Subcutaneous adipose tissue (tissue), 4 donors: ENCODE data around the gene RND3. TPM values are rescaled to one million over a fixed set of nuclear protein-coding genes. Genes with fewer than 3 reads are reported as not detected.

Source experiments
- total RNA-seq, 4 donors: library from RNA; depleted of rRNA; stranded (reverse); fragments of >200 nt; gene quantifications; one replicate each; pipeline ENCODE4 v1.1.0, GENCODE V29; 2016
- TF ChIP-seq, protein P1 (sequence below): fragments of 450-650 bp; IDR thresholded peaks from one replicate; pipeline ENCODE4 v1.5.1; 2016; ENCODE audit warnings: low read depth, mild to moderate bottlenecking, control low read depth, antibody characterized with exemption, moderate library complexity

Gene RND3
- total RNA-seq, 4 donors from 2014 or later: 15.3 to 141 (median 86.9) TPM

DNA sequence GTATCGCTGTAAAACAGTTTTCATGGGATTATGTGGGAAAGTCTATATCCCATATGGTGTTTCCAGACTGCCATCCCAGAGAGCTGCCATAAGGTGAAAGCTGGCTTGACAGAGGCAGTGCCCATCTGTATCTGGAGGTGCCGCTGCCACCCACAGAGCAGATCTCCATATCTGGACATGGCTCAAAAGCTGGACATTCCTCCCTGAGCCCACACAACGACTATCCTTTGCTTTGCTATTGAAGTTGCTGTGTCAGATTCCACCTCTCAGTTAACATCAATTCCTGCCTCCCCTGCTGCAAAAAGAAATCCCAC lies 55.2 kb downstream of the RND3 start:
- TF ChIP-seq, protein P1, sequence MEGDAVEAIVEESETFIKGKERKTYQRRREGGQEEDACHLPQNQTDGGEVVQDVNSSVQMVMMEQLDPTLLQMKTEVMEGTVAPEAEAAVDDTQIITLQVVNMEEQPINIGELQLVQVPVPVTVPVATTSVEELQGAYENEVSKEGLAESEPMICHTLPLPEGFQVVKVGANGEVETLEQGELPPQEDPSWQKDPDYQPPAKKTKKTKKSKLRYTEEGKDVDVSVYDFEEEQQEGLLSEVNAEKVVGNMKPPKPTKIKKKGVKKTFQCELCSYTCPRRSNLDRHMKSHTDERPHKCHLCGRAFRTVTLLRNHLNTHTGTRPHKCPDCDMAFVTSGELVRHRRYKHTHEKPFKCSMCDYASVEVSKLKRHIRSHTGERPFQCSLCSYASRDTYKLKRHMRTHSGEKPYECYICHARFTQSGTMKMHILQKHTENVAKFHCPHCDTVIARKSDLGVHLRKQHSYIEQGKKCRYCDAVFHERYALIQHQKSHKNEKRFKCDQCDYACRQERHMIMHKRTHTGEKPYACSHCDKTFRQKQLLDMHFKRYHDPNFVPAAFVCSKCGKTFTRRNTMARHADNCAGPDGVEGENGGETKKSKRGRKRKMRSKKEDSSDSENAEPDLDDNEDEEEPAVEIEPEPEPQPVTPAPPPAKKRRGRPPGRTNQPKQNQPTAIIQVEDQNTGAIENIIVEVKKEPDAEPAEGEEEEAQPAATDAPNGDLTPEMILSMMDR: no peak

DNA sequence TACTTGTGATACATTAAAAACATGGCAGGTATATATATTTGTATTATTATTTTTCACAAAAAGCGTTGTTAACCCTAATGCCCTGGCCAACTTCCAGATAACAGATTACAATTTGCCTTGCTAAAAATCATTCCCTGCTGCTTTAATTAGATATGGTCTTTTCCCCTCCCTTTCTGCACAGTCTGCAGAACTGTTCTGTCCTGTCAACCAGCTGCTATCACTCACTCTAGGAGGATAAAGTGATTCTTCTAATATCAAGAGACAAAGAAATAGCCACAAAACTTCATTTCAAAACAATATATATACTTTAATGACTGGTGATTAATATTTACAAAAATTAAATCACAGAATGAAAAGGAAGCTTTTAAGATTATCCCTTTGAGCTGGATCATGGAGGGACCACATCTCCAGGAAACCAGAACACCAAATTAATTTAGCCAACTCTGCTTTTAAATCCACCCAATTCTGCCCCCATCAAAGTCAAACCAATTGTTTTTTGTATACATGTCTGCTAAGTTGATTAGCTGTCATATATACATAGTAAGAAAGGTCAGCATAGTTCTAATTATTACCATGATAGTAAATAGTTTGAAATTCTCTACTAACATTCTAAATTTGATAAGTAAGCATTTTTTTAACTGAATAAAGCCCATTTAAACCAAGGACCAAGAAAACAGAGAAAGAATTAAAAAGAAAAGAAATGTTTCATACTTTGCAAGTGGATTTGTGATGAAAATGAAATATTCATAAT lies 55.7 kb downstream of the RND3 start:
- TF ChIP-seq, protein P1: no peak

DNA sequence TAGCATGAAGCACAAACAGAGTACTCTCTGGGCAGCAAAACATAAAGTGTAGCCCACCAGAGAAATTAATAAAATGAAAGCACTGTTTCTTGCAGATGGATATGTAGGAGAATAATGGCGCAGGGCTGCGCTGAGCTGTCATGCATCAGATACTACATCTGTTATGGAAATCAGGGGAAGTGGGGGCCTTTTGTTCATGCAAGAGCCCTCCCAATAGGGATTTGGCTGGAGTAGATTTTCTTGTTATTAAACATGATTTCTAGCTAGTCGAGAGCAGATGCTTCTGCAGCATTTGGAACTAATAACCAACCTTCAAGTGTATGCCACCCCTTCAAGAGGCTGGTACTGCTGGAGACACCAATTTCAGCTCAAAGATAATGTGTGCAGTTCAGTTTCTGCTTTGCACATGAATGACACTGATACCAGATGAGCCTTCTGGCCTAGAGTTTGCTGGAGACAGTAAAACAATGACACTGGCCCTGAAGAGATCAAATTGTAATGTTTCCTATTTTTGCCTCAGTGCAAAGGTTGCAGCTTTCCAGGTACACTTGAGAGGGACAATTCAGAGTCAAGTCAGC lies 58.0 kb downstream of the RND3 start:
- TF ChIP-seq, protein P1: no peak

DNA sequence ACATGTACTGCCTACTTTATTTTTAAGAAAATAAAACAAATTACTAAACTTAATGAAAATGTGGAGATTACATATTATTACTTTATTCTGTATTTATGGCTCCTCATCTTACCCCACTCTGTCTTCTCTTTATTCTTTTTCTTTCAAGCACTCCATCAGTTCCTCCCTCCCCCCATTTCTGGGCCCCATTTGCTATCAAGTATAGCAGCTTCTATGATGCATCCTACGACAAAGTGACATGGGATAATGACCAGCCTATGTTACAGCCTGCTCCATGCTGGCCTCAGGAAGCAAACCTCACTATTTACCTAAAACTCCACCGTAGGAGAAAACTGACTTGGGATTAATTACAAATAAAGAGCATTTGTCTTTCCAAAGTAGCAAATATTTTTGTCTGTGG lies 58.8 kb downstream of the RND3 start:
- TF ChIP-seq, protein P1: no peak

DNA sequence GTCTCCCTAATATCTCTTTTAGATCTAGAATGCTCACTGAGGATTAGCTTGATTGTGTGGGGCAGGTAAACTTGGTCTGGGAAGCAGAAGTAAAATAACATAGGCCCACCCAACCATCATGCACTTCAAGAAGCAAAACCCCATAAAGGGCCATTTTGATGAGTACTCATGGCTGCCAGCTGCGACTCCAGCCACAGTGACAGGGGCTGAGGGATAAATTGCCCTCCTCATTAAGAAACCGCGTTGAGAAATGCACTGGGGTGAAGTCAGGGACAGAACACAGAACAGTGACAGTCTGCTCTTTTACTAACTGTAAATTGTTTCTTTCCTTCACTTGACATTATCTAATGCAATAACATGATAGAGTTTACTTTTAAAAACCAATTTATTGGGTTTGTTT lies 60.2 kb downstream of the RND3 start:
- TF ChIP-seq, protein P1: no peak

DNA sequence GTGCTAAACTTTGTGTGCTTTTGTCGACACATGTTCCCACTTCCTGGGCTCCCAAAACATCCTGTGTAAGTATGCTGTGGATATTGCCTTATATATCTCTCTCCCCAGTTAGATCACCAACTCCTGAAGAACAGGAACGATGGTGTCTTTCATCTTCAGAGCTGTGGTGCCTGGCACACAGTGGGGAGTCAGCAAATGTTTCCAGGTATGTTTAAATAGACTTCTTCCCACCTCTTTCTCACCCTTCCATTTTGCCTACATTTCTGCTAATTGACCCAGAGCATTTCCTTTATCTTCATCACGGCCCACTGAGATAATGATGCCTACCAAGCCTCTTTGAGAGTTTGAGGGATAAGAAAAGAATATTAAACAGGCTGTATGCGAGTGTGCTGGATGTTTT lies 60.7 kb downstream of the RND3 start:
- TF ChIP-seq, protein P1: no peak

DNA sequence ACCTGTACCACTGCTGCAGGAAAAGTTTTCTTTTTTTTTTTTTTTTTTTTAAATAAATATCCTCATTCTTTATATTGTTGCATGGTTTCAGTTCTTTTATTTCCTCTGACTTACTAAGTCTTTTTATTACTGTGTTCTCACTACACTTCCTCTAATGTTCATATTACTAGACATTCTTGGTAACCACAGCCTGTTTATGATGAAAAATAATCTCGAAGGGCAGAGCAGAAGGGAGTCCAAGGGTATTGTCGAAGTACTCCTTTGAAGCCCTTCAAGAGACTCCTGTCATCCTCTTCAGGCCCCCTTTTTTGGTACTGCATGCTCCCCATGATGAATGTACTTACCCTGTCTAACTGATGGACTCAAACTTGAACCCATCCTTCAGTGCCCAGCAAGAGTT lies 61.2 kb downstream of the RND3 start:
- TF ChIP-seq, protein P1: no peak
